Cardiac muscle cell (in vitro differentiated cells and primary cell): Measurements from ENCODE around the gene LSM7. TPM values are rescaled to one million over a fixed set of nuclear protein-coding genes. Genes with fewer than 3 reads are reported as not detected.

Source experiments
- DNase-seq, 2 donors: peaks; one replicate each; pipeline versions ENCODE4 v3.0.0 to v3.0.0-alpha.2; 2010 to 2017; ENCODE audit warnings: low read depth in 1 of 2, low spot score in 1 of 2
- H3K27ac ChIP-seq: fragments of 200-600 bp; sonication (generic); 2 replicates; pipeline ENCODE4 v1.5.1; 2016
- H3K27me3 ChIP-seq: fragments of 200-600 bp; sonication (generic); 2 replicates; pipeline ENCODE4 v1.6.0; 2016; ENCODE audit warnings: control low read depth
- H3K36me3 ChIP-seq: fragments of 200-600 bp; sonication (generic); 2 replicates; pipeline ENCODE4 v1.5.1; 2016; ENCODE audit warnings: control low read depth
- H3K4me1 ChIP-seq: fragments of 200-600 bp; sonication (generic); 2 replicates; pipeline ENCODE4 v1.8.1; 2017; ENCODE audit warnings: low read depth, mild to moderate bottlenecking, mixed run types
- H3K4me3 ChIP-seq: fragments of 200-600 bp; sonication (generic); 2 replicates; pipeline ENCODE4 v1.5.1; 2016; ENCODE audit warnings: mild to moderate bottlenecking
- H3K9me3 ChIP-seq: fragments of 200-600 bp; sonication (generic); 2 replicates; pipeline ENCODE4 v1.5.1; 2017; ENCODE audit warnings: low read depth, mild to moderate bottlenecking, control low read depth
- CTCF ChIP-seq: IDR thresholded peaks from 2 replicates; pipeline ENCODE4 v1.5.1; 2012; ENCODE audit warnings: low read depth, mild to moderate bottlenecking, low read length
- polyA plus RNA-seq: library from polyadenylated mRNA; unstranded; fragments of >200 nt; fragmentation: Nextera tagmentation; extraction: Ambion mirVana; gene quantifications from 2 replicates; pipeline ENCODE4 v1.2.1, GENCODE V29; 2016
- total RNA-seq: library from RNA; depleted of rRNA; stranded (reverse); fragments of >200 nt; gene quantifications from 2 replicates; pipeline ENCODE4 v1.2.3, GENCODE V29; 2016

LSM7 gene
- total and polyA plus RNA-seq, 2 experiments from 2014 or later, result 157 to 231 TPM

DNA sequence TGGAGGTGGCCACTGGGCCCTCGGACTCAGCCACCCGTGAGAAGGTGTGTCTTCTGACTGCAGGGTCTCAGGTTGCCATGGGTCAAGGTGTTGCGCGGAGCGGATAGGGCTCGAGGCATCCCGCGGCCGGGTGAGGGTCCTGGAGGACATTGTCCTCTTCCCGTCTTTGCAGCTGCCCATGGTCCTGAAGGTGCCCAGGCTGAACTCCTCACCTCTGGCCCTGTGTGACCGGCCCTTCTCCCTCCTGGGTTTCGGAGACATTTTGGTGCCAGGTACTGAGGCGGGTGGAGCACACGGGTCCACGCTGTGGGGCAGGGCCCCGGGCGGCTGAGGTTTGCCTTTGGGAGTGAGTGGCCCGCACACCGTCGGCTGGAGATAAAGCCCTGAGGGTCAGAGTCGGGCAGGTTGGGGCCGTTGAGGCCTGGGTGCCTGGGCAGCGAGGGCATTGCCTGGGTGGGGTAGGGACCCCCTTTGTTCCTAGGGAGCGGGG lies 16.0 kb upstream of the LSM7 start:
- TF ChIP-seq CTCF, result no peak
- no peak overlapping the region for H3K27ac ChIP-seq
- DNase-seq, result no peak

GRCh38 chr19:2343289-2343982 lies 15.1 kb upstream of the LSM7 start:
- H3K27me3 ChIP-seq, result no peaks in the 10 kb centered on the region
- H3K4me1 ChIP-seq, result no peaks in the 10 kb centered on the region
- peaks cover 14% of the 10 kb centered on the region for H3K36me3 ChIP-seq
- no peak overlapping the region for H3K27ac ChIP-seq
- no peak for TF ChIP-seq CTCF
- DNase-seq, result no peak
- no peaks in the 10 kb centered on the region for H3K9me3 ChIP-seq
- no peak overlapping the region for H3K4me3 ChIP-seq

More for the DNA sequence above, 16.0 kb upstream of the LSM7 start:
- Histone ChIP-seq H3K27me3 (no peaks in the 10 kb centered on the region), H3K9me3 (no peaks in the 10 kb centered on the region), H3K4me3 (no peak overlapping the region), H3K36me3 (peaks cover 14% of the 10 kb centered on the region), H3K4me1 (no peaks in the 10 kb centered on the region)

- Histone ChIP-seq H3K4me1 (no peaks in the 10 kb centered on the region), H3K36me3 (peaks cover 14% of the 10 kb centered on the region), H3K4me3 (no peak overlapping the region), H3K9me3 (no peaks in the 10 kb centered on the region), H3K27me3 (no peaks in the 10 kb centered on the region), H3K27ac (no peak overlapping the region)
- no peak for TF ChIP-seq CTCF
- no peak for DNase-seq
Measured at GRCh38 chr19:2342656-2343288, 14.4 kb upstream of the LSM7 start.

DNA sequence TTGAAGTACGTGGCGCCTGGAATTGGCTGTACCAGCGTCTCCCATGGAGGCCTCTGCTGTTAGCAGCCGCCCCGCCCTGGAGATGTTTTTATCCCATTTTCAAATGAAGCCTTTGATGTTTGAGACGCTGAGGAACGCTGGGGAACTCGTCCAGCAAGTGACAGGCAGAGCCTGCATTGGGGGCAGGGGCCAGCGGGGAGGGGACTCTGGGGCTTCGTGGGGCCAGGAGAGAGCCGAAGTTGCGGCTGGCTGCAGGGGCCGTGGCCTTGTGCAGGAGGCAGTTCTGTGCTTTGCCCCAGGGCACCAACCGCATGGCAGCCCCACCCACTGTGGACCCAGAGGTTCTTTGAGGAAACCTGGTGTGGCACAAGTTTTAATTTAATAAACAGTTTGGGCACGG lies 13.6 kb upstream of the LSM7 start:
- no peak for DNase-seq
- no peaks in the 10 kb centered on the region for H3K27me3 ChIP-seq
- no peaks in the 10 kb centered on the region for H3K4me1 ChIP-seq
- no peaks in the 10 kb centered on the region for H3K9me3 ChIP-seq
- TF ChIP-seq CTCF, result no peak
- H3K36me3 ChIP-seq, result peaks cover 14% of the 10 kb centered on the region
- no peak overlapping the region for H3K4me3 ChIP-seq
- no peak overlapping the region for H3K27ac ChIP-seq

DNA sequence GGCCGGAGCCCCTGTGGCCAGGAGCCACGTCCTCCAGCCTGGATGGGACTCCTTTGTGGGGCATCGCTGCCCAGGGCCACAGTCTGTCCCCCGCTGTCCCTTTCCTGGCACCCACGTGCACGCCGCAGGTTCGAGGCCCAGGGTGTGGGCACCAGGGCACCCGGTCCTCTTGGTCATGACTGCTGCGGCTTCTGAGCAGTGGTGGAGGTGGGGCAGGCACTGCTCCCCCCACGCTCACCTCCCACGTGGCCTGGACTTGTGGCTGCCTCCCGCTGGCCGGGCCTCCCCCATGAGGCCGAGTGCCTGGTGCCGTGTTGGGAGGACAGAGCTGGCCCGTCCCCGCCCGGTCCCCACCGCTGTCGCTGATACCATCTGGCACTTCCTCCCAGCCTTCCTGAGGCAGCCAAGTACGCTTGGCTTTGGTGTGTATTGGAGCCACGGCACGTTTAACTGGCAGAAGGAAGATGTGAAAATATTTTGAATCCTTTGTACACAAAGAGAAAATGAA lies 12.9 kb upstream of the LSM7 start:
- no peak for TF ChIP-seq CTCF
- Histone ChIP-seq H3K9me3 (no peaks in the 10 kb centered on the region), H3K27me3 (no peaks in the 10 kb centered on the region), H3K4me1 (no peaks in the 10 kb centered on the region), H3K4me3 (no peak overlapping the region), H3K36me3 (peaks cover 14% of the 10 kb centered on the region), H3K27ac (no peak overlapping the region)
- DNase-seq, result no peak
